GM12892 (cell line): ENCODE measurements around the gene ZNF578.

Experiments used
- POLR2A ChIP-seq: IDR thresholded peaks from 2 replicates; pipeline ENCODE4 v1.6.1; 2011; ENCODE audit warnings: low read depth, low read length, control low read depth
- POLR2AphosphoS5 ChIP-seq: IDR thresholded peaks from 2 replicates; pipeline ENCODE4 v1.6.1; 2011; ENCODE audit warnings: low read depth, low read length, control low read depth
- TAF1 ChIP-seq: IDR thresholded peaks from 2 replicates; pipeline ENCODE4 v1.6.1; 2011; ENCODE audit warnings: low read depth, mild to moderate bottlenecking, control low read depth, low read length, borderline replicate concordance

DNA sequence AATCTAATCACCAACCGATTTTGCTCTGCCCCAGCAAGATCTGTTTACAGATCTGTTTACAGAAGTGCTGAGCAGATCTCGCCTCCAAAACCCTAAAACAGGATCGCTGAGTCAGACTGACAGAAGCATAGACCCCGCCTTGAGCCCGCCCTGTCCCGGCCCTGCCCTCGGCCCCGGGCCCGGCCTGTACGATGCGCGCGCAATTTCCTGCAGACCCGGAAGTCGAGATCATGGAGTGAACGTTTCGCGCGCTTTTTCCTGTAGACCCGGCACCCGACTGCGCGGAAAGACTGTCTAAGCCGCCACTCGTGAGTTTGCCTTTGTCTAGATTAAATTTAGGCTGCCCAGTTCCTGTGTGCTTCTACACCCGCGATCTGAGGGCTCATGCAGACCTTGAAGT lies 24.4 kb upstream of the ZNF578 start, which contains the start of gene ZNF534:
- TF ChIP-seq POLR2AphosphoS5 (no peak), POLR2A (no peak), TAF1 (no peak)
